SK-N-DZ (cell line): Measurements from ENCODE around the gene CDKN1C.

Source experiments
- DNase-seq: peaks from one replicate; pipeline ENCODE4 v3.0.0-alpha.2; 2015; ENCODE audit warnings: low spot score

Gene CDKN1C

DNA sequence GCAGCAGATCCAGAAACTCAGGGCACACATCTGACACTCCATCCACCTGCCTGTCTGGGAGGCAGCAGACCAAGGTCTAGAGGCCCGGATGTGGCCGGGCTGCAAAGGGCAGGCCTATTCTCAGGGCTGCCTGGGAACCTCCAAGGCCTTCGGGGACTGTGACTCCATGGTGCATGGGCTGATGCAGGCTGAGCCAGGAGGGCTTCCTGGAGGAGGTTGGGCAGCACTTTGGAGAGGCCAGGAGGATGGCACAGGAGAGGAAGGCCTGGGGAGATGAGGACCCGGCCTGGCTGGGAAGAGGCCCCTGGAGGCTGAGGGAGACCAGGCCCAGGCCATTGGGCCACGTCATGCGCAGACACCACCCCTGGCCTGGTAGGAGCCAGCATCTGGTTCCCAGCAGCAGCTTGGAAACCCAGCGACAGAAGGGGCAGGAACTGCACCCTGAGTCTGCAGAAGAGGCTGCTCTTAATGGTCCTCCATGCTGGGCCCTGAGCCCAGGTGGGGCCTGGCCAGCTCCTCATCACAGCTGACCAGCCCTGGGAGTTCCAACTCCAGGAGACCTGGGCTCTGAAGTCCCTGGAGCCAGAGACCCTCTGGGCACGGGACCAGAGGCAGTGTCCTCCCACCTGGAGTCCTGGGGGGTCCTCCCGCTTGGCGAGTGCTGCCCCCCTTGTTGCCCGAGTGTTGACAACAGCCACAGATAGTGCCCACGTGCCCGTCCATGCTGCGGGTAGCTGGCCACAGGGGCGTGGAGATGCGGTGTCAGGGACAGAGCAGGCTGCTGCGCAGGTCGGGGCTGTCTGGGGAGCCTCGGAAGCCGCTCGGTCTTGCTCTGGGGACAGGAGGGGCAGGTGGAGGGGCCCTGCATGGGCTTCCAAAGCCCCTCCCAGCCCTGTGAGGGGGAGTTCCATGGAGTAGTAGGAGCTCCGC, 38.1 kb upstream of the CDKN1C start:
- DNase-seq = no peak

DNA sequence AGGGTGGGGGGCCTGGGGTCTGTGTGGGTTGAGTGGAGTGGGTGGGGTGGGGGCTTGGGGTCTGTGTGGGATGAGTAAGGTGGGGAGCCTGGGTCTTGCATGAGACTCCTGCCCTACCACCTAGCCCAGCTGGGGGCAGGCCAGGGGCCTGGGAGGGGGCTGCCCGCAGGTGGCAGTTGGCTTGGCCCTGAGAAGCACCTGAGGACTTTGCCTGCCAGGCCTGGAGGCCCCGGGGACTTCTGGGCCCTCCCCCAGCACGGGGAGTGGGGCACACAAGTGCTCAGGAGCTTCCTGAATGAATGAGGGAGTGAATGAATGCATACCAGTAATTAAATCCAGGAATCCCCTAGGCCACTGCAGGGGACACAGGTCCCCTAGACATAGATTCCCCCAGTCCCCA, 37.1 kb upstream of the CDKN1C start:
- no peak for DNase-seq

GRCh38 chr11:2921742-2922493, 36.3 kb upstream of the CDKN1C start:
- DNase-seq = no peak

DNA sequence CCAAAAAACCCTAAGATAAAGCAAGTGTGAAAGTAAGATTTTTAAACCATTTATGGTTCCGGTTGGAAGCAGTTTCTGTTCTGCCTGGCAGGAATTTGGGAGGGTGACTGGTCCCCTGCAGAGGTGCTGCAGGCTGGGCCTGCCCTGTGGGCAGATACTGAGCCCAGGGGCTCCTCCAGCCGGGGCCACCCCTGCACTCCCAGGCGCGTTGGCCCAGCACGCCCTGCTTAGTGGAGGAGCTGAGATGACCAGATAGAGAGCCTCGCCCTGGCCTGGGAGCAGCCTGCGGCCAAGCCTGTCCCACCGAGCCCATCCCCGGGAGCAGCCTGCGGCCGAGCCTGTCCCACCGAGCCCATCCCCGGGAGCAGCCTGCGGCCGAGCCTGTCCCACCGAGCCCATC, 35.7 kb upstream of the CDKN1C start:
- no peak for DNase-seq

DNA sequence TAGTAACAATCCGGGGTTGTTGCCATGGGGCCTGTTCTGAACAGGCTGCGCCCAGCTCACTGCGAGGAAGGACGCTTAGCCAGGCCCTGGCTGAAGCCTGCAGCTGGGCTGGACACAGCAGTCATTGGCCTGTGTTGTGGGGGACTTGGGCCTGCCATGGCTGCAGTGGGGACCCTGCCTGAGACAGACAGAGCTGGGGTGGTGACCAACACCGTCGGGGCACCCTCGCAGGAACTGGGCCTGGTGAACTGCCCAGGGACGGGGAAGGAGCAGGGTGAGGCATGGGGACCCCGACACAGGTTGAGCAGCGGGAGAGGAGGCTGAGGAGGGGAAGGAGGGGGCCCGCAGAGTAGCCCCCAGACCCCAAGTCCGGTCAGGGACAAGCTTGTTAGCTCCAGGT, 34.8 kb upstream of the CDKN1C start:
- no peak for DNase-seq

GRCh38 chr11:2919837-2920236, 34.3 kb upstream of the CDKN1C start:
- no peak for DNase-seq

GRCh38 chr11:2919188-2919587, 33.6 kb upstream of the CDKN1C start:
- DNase-seq = no peak

- no peak for DNase-seq
Measured at GRCh38 chr11:2917842-2918490, 32.4 kb upstream of the CDKN1C start.

GRCh38 chr11:2916892-2917645, 31.5 kb upstream of the CDKN1C start:
- DNase-seq = no peak

- no peak for DNase-seq
Measured at GRCh38 chr11:2916114-2916891, 30.7 kb upstream of the CDKN1C start.

DNA sequence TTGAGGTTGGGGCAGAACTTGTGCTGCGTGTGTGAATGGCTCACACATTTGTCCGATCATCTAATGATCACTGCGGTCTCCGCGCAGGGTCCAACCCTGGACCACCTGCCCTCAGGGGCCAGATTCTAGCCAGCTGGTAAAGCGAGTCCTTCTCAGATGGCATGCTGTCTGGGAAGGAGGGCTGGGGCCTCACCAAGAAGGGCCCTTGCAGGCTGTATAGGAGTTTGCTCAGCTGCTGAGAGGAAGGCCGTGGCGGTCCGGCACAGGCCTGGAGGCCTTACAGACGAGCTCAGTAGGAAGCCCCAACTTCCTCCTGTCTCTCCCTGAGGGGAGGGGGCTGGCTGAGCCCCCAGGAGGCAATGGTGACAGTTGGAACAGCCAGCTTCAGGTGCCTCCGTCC, 29.9 kb upstream of the CDKN1C start:
- DNase-seq = no peak

DNA sequence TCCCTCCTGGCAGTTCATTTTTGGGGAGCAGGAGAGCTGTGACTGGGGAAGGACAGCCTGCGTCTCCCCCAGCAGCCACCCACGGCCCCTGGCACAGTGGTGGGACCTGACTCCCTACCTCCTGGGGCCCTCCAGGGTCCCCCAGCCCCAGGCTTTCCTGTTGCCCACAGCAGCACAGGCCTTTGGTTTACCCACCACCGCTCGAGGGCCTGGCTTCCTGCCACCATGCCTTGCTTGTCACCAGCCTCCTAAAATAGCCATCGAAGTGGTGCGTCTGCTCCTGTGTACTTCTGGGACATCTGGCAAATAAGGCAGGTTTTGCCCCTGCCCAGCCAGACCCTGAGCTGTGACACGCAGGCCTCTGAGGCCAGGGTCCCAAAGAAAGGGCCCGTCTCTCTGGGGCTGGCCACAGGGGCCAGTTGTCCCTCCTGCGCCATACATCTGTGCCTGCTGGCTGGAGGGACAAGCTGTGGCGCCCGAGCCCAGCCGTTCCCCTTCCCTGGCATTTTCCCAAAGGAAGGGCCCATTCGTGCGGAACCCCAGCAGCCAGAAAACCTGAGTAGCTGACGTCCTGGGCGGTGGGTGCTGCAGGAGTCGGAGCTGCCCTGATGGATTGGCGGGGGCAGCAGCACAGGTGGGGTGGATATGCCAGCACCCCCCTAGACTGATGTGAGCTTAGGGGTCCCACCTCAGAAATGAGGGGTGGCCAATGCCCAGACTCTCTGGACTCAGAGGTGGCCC, 29.1 kb upstream of the CDKN1C start:
- DNase-seq = no peak

DNA sequence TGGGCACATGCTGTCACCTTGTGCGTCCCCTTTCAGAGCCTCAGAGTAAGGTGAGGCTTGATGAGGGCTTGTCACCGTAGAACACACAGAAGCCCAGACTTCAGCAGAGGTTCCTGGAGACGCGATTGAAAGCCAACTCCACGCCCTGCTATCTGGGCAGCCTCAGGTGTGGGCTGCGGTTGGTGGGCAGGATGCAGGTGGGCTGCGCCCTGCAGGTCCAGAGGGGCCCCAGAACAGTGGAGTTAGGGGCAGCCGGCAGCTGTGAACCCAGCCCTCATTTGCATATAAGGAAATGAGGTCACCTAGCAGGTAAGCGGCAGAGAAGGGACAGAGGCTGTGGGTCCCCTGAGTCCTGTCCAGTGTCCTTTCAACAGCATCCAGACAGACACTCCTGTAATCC, 28.2 kb upstream of the CDKN1C start:
- DNase-seq = no peak

DNA sequence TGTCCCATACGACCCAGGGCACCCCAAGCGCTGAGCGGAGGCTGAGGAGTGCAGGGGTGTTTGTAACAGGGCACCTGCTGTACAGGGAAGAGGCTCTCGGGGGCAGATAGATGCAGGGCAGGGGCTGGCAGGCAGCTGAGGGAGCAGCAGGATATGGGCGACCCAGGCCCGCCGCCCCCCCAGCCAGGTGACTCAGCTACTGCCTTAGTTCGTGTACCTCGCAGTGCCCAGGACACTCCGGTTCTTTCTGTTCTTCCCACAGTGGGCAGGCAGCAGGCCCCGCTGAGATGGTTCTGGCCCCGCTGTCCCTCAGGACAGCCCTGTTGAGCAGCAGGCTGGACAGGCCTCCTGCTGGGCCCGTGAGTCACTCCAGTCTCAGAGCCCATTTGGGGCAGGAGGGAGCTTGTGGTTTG, 27.4 kb upstream of the CDKN1C start:
- no peak for DNase-seq

- no peak for DNase-seq
Measured at GRCh38 chr11:2912498-2912897, 26.9 kb upstream of the CDKN1C start.

DNA sequence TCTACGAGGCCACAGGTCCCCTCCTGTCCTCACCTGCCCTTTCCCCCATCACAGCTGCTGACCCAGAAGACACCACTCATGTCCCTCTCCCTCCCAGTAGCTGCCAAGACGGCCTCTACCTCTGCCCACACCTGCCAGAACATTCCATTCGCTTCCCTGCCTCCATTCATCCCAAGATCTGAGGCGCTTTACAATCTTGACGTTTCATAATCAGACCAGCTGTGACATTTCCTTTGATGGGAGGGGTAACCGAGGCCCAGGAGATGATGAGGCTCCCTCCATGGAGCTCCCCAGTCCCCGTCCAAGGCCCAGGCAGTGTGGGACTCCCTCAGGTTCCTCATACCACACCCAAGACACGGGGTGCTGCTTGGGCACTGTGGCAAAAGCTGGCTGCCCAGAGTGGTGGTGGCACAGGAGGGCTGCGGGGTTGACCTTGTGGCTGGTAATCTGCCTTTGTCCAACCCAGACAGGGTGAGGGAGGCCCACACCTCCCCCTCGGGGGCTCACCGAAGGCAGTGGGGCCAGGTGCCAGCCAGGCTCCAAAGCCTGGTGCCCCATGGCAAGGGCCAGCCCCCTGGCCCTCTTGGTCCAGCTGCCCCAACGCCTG, 26.3 kb upstream of the CDKN1C start:
- DNase-seq = no peak

GRCh38 chr11:2911088-2911784, 25.7 kb upstream of the CDKN1C start:
- DNase-seq = no peak

- no peak for DNase-seq
Measured at GRCh38 chr11:2910401-2910955, 24.9 kb upstream of the CDKN1C start.
